Stomach smooth muscle (tissue), 2 donors: Measurements from ENCODE around the gene RPL13.

Source experiments
- H3K27ac ChIP-seq: one replicate; pipeline ENCODE4 v1.7.0; 2013; ENCODE audit warnings: mild to moderate bottlenecking, low read length, inconsistent platforms
- H3K27me3 ChIP-seq, 2 donors: one replicate each; pipeline ENCODE4 v1.7.0; 2013; ENCODE audit warnings: low read length in 2 of 2; ENCODE audit not compliant: insufficient read depth in 2 of 2, control insufficient read depth in 1 of 2
- H3K36me3 ChIP-seq, 2 donors: one replicate each; pipeline ENCODE4 v1.7.0; 2013; ENCODE audit warnings: low read length in 2 of 2; ENCODE audit not compliant: control insufficient read depth in 2 of 2, insufficient read depth in 2 of 2
- H3K4me1 ChIP-seq: one replicate; pipeline ENCODE4 v1.7.0; 2013; ENCODE audit warnings: low read length; ENCODE audit not compliant: control insufficient read depth, insufficient read depth
- H3K4me3 ChIP-seq, 2 donors: one replicate each; pipeline ENCODE4 v1.7.0; 2013; ENCODE audit warnings: low read length in 2 of 2
- H3K9ac ChIP-seq, 2 donors: one replicate each; pipeline ENCODE4 v1.7.0; 2013; ENCODE audit warnings: low read length in 2 of 2, mild to moderate bottlenecking in 1 of 2
- H3K9me3 ChIP-seq, 2 donors: one replicate each; pipeline ENCODE4 v1.7.0; 2013; ENCODE audit warnings: low read length in 2 of 2; ENCODE audit not compliant: control insufficient read depth in 2 of 2
- donor health status: healthy.
- donor health status: Pancreatic carcinoma.

Gene RPL13

GRCh38 chr16:89545044-89545830, 15.2 kb upstream of the RPL13 start:
- H3K9ac ChIP-seq = no peak overlapping the region
- H3K27me3 ChIP-seq = no peaks in the 10 kb centered on the region
- H3K4me1 ChIP-seq = no peaks in the 10 kb centered on the region
- H3K36me3 ChIP-seq = peaks cover 35 to 52% of the 10 kb centered on the region in 2 donors
- H3K27ac ChIP-seq = no peak overlapping the region
- H3K9me3 ChIP-seq = no peaks in the 10 kb centered on the region
- H3K4me3 ChIP-seq = no peak overlapping the region

GRCh38 chr16:89545831-89546574, 14.5 kb upstream of the RPL13 start:
- Histone ChIP-seq H3K4me3 (no peak overlapping the region), H3K4me1 (no peaks in the 10 kb centered on the region), H3K9me3 (no peaks in the 10 kb centered on the region), H3K27me3 (no peaks in the 10 kb centered on the region), H3K27ac (no peak overlapping the region), H3K9ac (no peak overlapping the region), H3K36me3 (peaks cover 35 to 52% of the 10 kb centered on the region in 2 donors)

- no peaks in the 10 kb centered on the region for H3K9me3 ChIP-seq
- no peak overlapping the region for H3K4me3 ChIP-seq
- no peak overlapping the region for H3K9ac ChIP-seq
- H3K36me3 ChIP-seq = peaks cover 35 to 55% of the 10 kb centered on the region in 2 donors
- H3K27me3 ChIP-seq = no peaks in the 10 kb centered on the region
- H3K4me1 ChIP-seq = no peaks in the 10 kb centered on the region
- H3K27ac ChIP-seq = no peak overlapping the region
Measured at GRCh38 chr16:89546781-89547180, 13.7 kb upstream of the RPL13 start.

GRCh38 chr16:89547291-89547690, 13.2 kb upstream of the RPL13 start:
- H3K4me3 ChIP-seq = no peak overlapping the region
- H3K36me3 ChIP-seq = peaks cover 36 to 57% of the 10 kb centered on the region in 2 donors
- H3K27ac ChIP-seq = no peak overlapping the region
- no peaks in the 10 kb centered on the region for H3K4me1 ChIP-seq
- H3K9me3 ChIP-seq = no peaks in the 10 kb centered on the region
- H3K27me3 ChIP-seq = no peaks in the 10 kb centered on the region
- H3K9ac ChIP-seq = no peak overlapping the region

GRCh38 chr16:89547860-89548259, 12.6 kb upstream of the RPL13 start:
- H3K36me3 ChIP-seq = peaks cover 42 to 58% of the 10 kb centered on the region in 2 donors

GRCh38 chr16:89548344-89549006, 12.0 kb upstream of the RPL13 start:
- H3K27me3 ChIP-seq = no peaks in the 10 kb centered on the region
- H3K4me3 ChIP-seq = no peak overlapping the region
- peaks cover 43 to 62% of the 10 kb centered on the region in 2 donors for H3K36me3 ChIP-seq
- H3K27ac ChIP-seq = no peak overlapping the region
- H3K9me3 ChIP-seq = no peaks in the 10 kb centered on the region
- H3K4me1 ChIP-seq = no peaks in the 10 kb centered on the region
- no peak overlapping the region for H3K9ac ChIP-seq

More at GRCh38 chr16:89547860-89548259, 12.6 kb upstream of the RPL13 start:
- Histone ChIP-seq H3K4me3 (no peak overlapping the region), H3K9me3 (no peaks in the 10 kb centered on the region), H3K27me3 (no peaks in the 10 kb centered on the region), H3K9ac (no peak overlapping the region), H3K27ac (no peak overlapping the region), H3K4me1 (no peaks in the 10 kb centered on the region)

- no peak overlapping the region for H3K9ac ChIP-seq
- H3K27ac ChIP-seq = no peak overlapping the region
- no peaks in the 10 kb centered on the region for H3K9me3 ChIP-seq
- H3K4me3 ChIP-seq = no peak overlapping the region
- H3K4me1 ChIP-seq = no peaks in the 10 kb centered on the region
- peaks cover 40 to 67% of the 10 kb centered on the region in 2 donors for H3K36me3 ChIP-seq
- H3K27me3 ChIP-seq = no peaks in the 10 kb centered on the region
Measured at GRCh38 chr16:89549007-89549700, 11.3 kb upstream of the RPL13 start.

GRCh38 chr16:89550421-89551007, 10.0 kb upstream of the RPL13 start:
- no peaks in the 10 kb centered on the region for H3K9me3 ChIP-seq
- H3K27ac ChIP-seq = no peak overlapping the region
- no peak overlapping the region for H3K9ac ChIP-seq
- no peaks in the 10 kb centered on the region for H3K4me1 ChIP-seq
- no peak overlapping the region for H3K4me3 ChIP-seq
- H3K27me3 ChIP-seq = no peaks in the 10 kb centered on the region
- H3K36me3 ChIP-seq = peaks cover 34 to 66% of the 10 kb centered on the region in 2 donors

- H3K36me3 ChIP-seq = peaks cover 34 to 71% of the 10 kb centered on the region in 2 donors
- H3K4me1 ChIP-seq = no peaks in the 10 kb centered on the region
- H3K4me3 ChIP-seq = no peak overlapping the region
- H3K9ac ChIP-seq = no peak overlapping the region
- H3K27me3 ChIP-seq = no peaks in the 10 kb centered on the region
- H3K27ac ChIP-seq = no peak overlapping the region
- H3K9me3 ChIP-seq = no peaks in the 10 kb centered on the region
Measured at GRCh38 chr16:89552329-89552728, 8.2 kb upstream of the RPL13 start.

- no peak overlapping the region for H3K9ac ChIP-seq
- H3K36me3 ChIP-seq = peaks cover 32 to 70% of the 10 kb centered on the region in 2 donors
- no peaks in the 10 kb centered on the region for H3K9me3 ChIP-seq
- H3K27me3 ChIP-seq = no peaks in the 10 kb centered on the region
- H3K4me1 ChIP-seq = no peaks in the 10 kb centered on the region
- H3K4me3 ChIP-seq = no peak overlapping the region
- no peak overlapping the region for H3K27ac ChIP-seq
Measured at GRCh38 chr16:89552913-89553312, 7.6 kb upstream of the RPL13 start.
